GM23338 (cell line): ENCODE measurements around the gene SAFB2. TPM values are rescaled to one million over a fixed set of nuclear protein-coding genes. Genes with fewer than 3 reads are reported as not detected.
A peak's percentile ranks its signal among the peaks of the same experiment; 100 is the strongest.

Experiments used
- ATAC-seq: fragments of 200-7000 bp; cut with Tn5 transposase; 3 replicates; pipeline ENCODE4 v1.9.1; 2020
- DNase-seq: peaks from one replicate; pipeline ENCODE4 v3.0.0-alpha.2; 2015; ENCODE audit warnings: low spot score
- H2AFZ ChIP-seq: fragments of 200-600 bp; sonication (generic); 2 replicates; pipeline ENCODE4 v1.8.0; 2016; ENCODE audit warnings: antibody characterized with exemption, mild to moderate bottlenecking, moderate library complexity
- H3F3A ChIP-seq: fragments of 200-600 bp; sonication (generic); replicated peaks from 2 replicates; pipeline ENCODE4 v1.8.0; 2017; ENCODE audit warnings: antibody characterized with exemption, mixed run types, low read depth
- H3K27ac ChIP-seq: fragments of 200-600 bp; sonication (generic); 2 replicates; pipeline ENCODE4 v1.6.1; 2016; ENCODE audit warnings: low read depth
- H3K27me3 ChIP-seq: fragments of 200-600 bp; sonication (generic); 2 replicates; pipeline ENCODE4 v1.8.0; 2016; ENCODE audit warnings: mild to moderate bottlenecking, mixed run types, moderate library complexity; ENCODE audit not compliant: insufficient read depth
- H3K36me3 ChIP-seq: fragments of 200-600 bp; sonication (generic); 2 replicates; pipeline ENCODE4 v1.8.0; 2016; ENCODE audit warnings: mild to moderate bottlenecking; ENCODE audit not compliant: insufficient read depth
- H3K4me1 ChIP-seq: fragments of 200-600 bp; sonication (generic); 2 replicates; pipeline ENCODE4 v1.8.0; 2016; ENCODE audit warnings: mild to moderate bottlenecking, moderate library complexity; ENCODE audit not compliant: insufficient read depth
- H3K4me2 ChIP-seq: fragments of 200-600 bp; sonication (generic); 2 replicates; pipeline ENCODE4 v1.7.1; 2017; ENCODE audit warnings: mixed run types
- H3K4me3 ChIP-seq: fragments of 200-600 bp; sonication (generic); 2 replicates; pipeline ENCODE4 v1.6.1; 2016; ENCODE audit warnings: mixed run types
- H3K79me2 ChIP-seq: fragments of 200-600 bp; sonication (generic); replicated peaks from 2 replicates; pipeline ENCODE4 v1.8.0; 2017; ENCODE audit warnings: mild to moderate bottlenecking; ENCODE audit not compliant: insufficient read depth
- H3K9me2 ChIP-seq: fragments of 200-600 bp; sonication (generic); 2 replicates; pipeline ENCODE4 v1.8.0; 2017; ENCODE audit not compliant: insufficient read depth
- H4K20me1 ChIP-seq: fragments of 200-600 bp; sonication (generic); replicated peaks from 2 replicates; pipeline ENCODE4 v1.8.0; 2017; ENCODE audit warnings: mild to moderate bottlenecking; ENCODE audit not compliant: insufficient read depth
- H3K27ac Mint-ChIP-seq: 2 replicates; pipeline ENCODE4 v1.8.0; 2020; ENCODE audit warnings: inconsistent platforms, mild to moderate bottlenecking, moderate library complexity, mixed read lengths
- H3K27me3 Mint-ChIP-seq: 3 replicates; pipeline ENCODE4 v1.8.0; 2022; ENCODE audit warnings: low read depth, mild to moderate bottlenecking, moderate library complexity, mixed read lengths, inconsistent platforms; ENCODE audit not compliant: insufficient read depth, poor library complexity
- H3K36me3 Mint-ChIP-seq: 3 replicates; pipeline ENCODE4 v1.8.0; 2021; ENCODE audit warnings: low read depth, mild to moderate bottlenecking, inconsistent platforms, moderate library complexity, mixed read lengths
- H3K4me1 Mint-ChIP-seq: 3 replicates; pipeline ENCODE4 v1.8.0; 2020; ENCODE audit warnings: mild to moderate bottlenecking, inconsistent platforms, mixed read lengths
- H3K4me3 Mint-ChIP-seq: 3 replicates; pipeline ENCODE4 v1.8.0; 2021; ENCODE audit warnings: moderate library complexity, mild to moderate bottlenecking, inconsistent platforms, mixed read lengths
- H3K9me3 Mint-ChIP-seq: 3 replicates; pipeline ENCODE4 v1.8.0; 2020; ENCODE audit warnings: moderate library complexity, mild to moderate bottlenecking, inconsistent platforms, mixed read lengths
- CREB1 ChIP-seq: fragments of 250-450 bp; sonication (Bioruptor Pico); IDR thresholded peaks from 2 replicates; pipeline ENCODE4 v1.5.0; 2020; ENCODE audit warnings: low read depth, mild to moderate bottlenecking, moderate library complexity
- CTCF ChIP-seq, 2 experiments: fragments of 200-600 bp in 1 of 2; sonication (generic) in 1 of 2; conservative IDR thresholded peaks; 2 replicates each; pipeline versions ENCODE4 v1.5.1 to v1.6.1; 2016 to 2017; ENCODE audit warnings: antibody characterized with exemption in 2 of 2, low read depth in 2 of 2, mild to moderate bottlenecking in 2 of 2, moderate library complexity in 1 of 2
- EZH2phosphoT487 ChIP-seq: fragments of 200-600 bp; sonication (generic); IDR thresholded peaks from one replicate; pipeline ENCODE4 v1.8.1; 2018; ENCODE audit warnings: antibody characterized with exemption; ENCODE audit not compliant: unreplicated experiment
- NANOG ChIP-seq: IDR thresholded peaks from 2 replicates; pipeline ENCODE4 v1.6.1; 2016; ENCODE audit warnings: antibody characterized with exemption, borderline replicate concordance
- POLR2AphosphoS5 ChIP-seq: IDR thresholded peaks from 2 replicates; pipeline ENCODE4 v1.6.1; 2016; ENCODE audit warnings: antibody characterized with exemption, low read depth
- REST ChIP-seq: IDR thresholded peaks from one replicate; pipeline ENCODE4 v1.6.1; 2018; ENCODE audit warnings: antibody characterized with exemption; ENCODE audit not compliant: unreplicated experiment
- STAT1 ChIP-seq: IDR thresholded peaks from one replicate; pipeline ENCODE4 v1.6.1; 2016; ENCODE audit warnings: antibody characterized with exemption; ENCODE audit not compliant: unreplicated experiment
- polyA plus RNA-seq: library from polyadenylated mRNA; unstranded; fragments of >200 nt; fragmentation: Nextera tagmentation; extraction: Ambion mirVana; gene quantifications from 2 replicates; pipeline ENCODE4 v1.2.1, GENCODE V29; 2016
- total RNA-seq: library from RNA; depleted of rRNA; stranded (reverse); fragments of >200 nt; shearing (Covaris generic); gene quantifications from 2 replicates; pipeline ENCODE4 v1.2.3, GENCODE V29; 2014

The SAFB2 gene
- total and polyA plus RNA-seq, 2 experiments from 2014 or later = 37.7 to 102 TPM

GRCh38 chr19:5579286-5579685 lies 43.3 kb downstream of the SAFB2 start:
- no peaks in the 10 kb centered on the region for H3F3A ChIP-seq
- no peak overlapping the region for H3K4me2 ChIP-seq
- DNase-seq (no peak), ATAC-seq (no peak)
- no peaks in the 10 kb centered on the region for H3K27me3 ChIP-seq
- H3K4me3 ChIP-seq = no peak overlapping the region
- H2AFZ ChIP-seq = no peak overlapping the region
- H3K27ac ChIP-seq = no peak overlapping the region
- peaks cover 11% of the 10 kb centered on the region for H3K4me1 Mint-ChIP-seq
- H3K27ac Mint-ChIP-seq = no peak overlapping the region
- H3K4me3 Mint-ChIP-seq = no peak overlapping the region
- no peaks in the 10 kb centered on the region for H4K20me1 ChIP-seq
- no peaks in the 10 kb centered on the region for H3K36me3 Mint-ChIP-seq
- H3K79me2 ChIP-seq = no peaks in the 10 kb centered on the region
- no peaks in the 10 kb centered on the region for H3K9me2 ChIP-seq
- TF ChIP-seq STAT1 = no peak
- no peak for TF ChIP-seq CTCF (conservative IDR thresholded peaks at IDR 0.05; ENCODE audit: low read depth in 2 of 2)
- no peaks in the 10 kb centered on the region for H3K36me3 ChIP-seq
- no peaks in the 10 kb centered on the region for H3K4me1 ChIP-seq
- H3K9me3 Mint-ChIP-seq = no peaks in the 10 kb centered on the region
- peaks cover 10% of the 10 kb centered on the region for H3K27me3 Mint-ChIP-seq

GRCh38 chr19:5578097-5578846 lies 44.3 kb downstream of the SAFB2 start:
- H3K36me3 Mint-ChIP-seq = no peaks in the 10 kb centered on the region
- H3K27ac Mint-ChIP-seq = no peak overlapping the region
- H2AFZ ChIP-seq = peak overlapping the region; percentile 87
- no peaks in the 10 kb centered on the region for H3K9me2 ChIP-seq
- no peaks in the 10 kb centered on the region for H3K4me1 ChIP-seq
- TF ChIP-seq NANOG (no peak), CREB1 (CRISPR knock-in tag) (no peak), CTCF (conservative IDR thresholded peaks at IDR 0.05; ENCODE audit: low read depth in 2 of 2) (peak; percentile 87 to 97), POLR2AphosphoS5 (no peak), EZH2phosphoT487 (no peak), REST (no peak)
- H3K4me1 Mint-ChIP-seq = peaks cover 10% of the 10 kb centered on the region
- H3K27me3 ChIP-seq = no peaks in the 10 kb centered on the region
- peak; percentile 96 for ATAC-seq
- DNase-seq = peak; percentile 83
- no peak overlapping the region for H3K27ac ChIP-seq
- peak overlapping the region; percentile 40; the same call in 1 of the 2 replicates for H3K4me3 ChIP-seq
- no peaks in the 10 kb centered on the region for H3K79me2 ChIP-seq
- peaks cover 10% of the 10 kb centered on the region for H3K27me3 Mint-ChIP-seq
- H3K9me3 Mint-ChIP-seq = no peaks in the 10 kb centered on the region
- peak overlapping the region; percentile 4; the same call in 2 of the 3 replicates for H3K4me3 Mint-ChIP-seq
- H4K20me1 ChIP-seq = no peaks in the 10 kb centered on the region
- peak overlapping the region; percentile 71 for H3K4me2 ChIP-seq
- H3F3A ChIP-seq = no peaks in the 10 kb centered on the region
- H3K36me3 ChIP-seq = no peaks in the 10 kb centered on the region
